Measurements from ENCODE around the gene SCAMP4.

GRCh38 chr19:1970003-1970805 is 65.0 kb downstream of the SCAMP4 start:
- no peak for TF ChIP-seq CTCF (IDR thresholded peaks at IDR 0.05; ENCODE audit: low read length)
- no peak for TF ChIP-seq EZH2 (IDR thresholded peaks at IDR 0.05; ENCODE audit: borderline replicate concordance, low read length)

Measured in OCI-LY1 (cell line).